ENCODE results near the gene MAMLD1.

GRCh38 chrX:150489359-150490015, 126.4 kb downstream of the MAMLD1 start:
- TF ChIP-seq CTCF (IDR thresholded peaks at IDR 0.05; ENCODE audit: poor library complexity) = no peak
- no peak for TF ChIP-seq EZH2 (IDR thresholded peaks at IDR 0.05; ENCODE audit: borderline replicate concordance)
